Effector memory CD8-positive, alpha-beta T cell (primary cell): ENCODE data around the gene APH1A.
A peak's percentile ranks its signal among the peaks of the same experiment; 100 is the strongest.

Experiments used
- ATAC-seq: fragments of 150-1000 bp; cut with Tn5 transposase; replicated peaks from 2 replicates; pipeline ENCODE4 v1.10.0; 2021; ENCODE audit warnings: mild to moderate bottlenecking, moderate library complexity
- DNase-seq, 3 experiments: peaks; one replicate each; pipeline ENCODE4 v3.0.0; 2021
- H3K27ac Mint-ChIP-seq, 2 donors: one replicate each; pipeline ENCODE4 v1.8.0; 2022; ENCODE audit warnings: mild to moderate bottlenecking in 2 of 2, mixed read lengths in 2 of 2, moderate library complexity in 2 of 2
- H3K27me3 Mint-ChIP-seq, 2 donors: one replicate each; pipeline ENCODE4 v1.8.0; 2022; ENCODE audit warnings: mixed read lengths in 2 of 2
- H3K36me3 Mint-ChIP-seq: one replicate; pipeline ENCODE4 v1.8.0; 2022; ENCODE audit warnings: mild to moderate bottlenecking, moderate library complexity, mixed read lengths; ENCODE audit not compliant: insufficient read depth
- H3K4me1 Mint-ChIP-seq, 2 donors: one replicate each; pipeline ENCODE4 v1.8.0; 2022; ENCODE audit warnings: low read depth in 2 of 2, mixed read lengths in 2 of 2
- H3K4me3 Mint-ChIP-seq, 2 donors: one replicate each; pipeline ENCODE4 v1.8.0; 2022; ENCODE audit warnings: mild to moderate bottlenecking in 2 of 2, mixed read lengths in 2 of 2, moderate library complexity in 2 of 2
- H3K9me3 Mint-ChIP-seq, 2 donors: one replicate each; pipeline ENCODE4 v1.8.0; 2022; ENCODE audit warnings: mixed read lengths in 2 of 2

The APH1A gene

DNA sequence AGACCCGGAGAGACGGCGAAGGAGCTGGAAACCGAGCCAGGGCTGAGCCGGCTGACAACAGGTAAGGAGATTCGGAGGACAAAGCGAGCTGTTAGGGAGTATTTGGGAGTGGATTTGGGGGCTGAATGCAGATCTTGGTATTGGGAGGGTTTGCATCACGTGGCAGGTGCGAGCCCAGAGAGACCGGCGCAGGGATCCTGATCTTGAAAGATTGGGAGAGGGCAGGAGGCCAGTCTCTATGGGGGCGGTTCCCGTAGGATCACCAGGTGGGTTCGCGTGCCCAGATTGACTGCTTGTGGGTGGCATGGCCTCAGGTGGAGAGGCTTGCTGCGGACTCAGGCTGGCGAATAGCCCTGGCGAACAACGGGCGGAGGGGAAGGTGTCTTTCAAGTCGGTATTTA, 13.7 kb upstream of the APH1A start:
- Mint-ChIP-seq H3K4me1 (peaks cover 17 to 24% of the 10 kb centered on the region in 2 donors), H3K27ac (peak overlapping the region; percentile 91 to 94), H3K27me3 (no peaks in the 10 kb centered on the region), H3K36me3 (peaks cover 11% of the 10 kb centered on the region), H3K9me3 (no peaks in the 10 kb centered on the region), H3K4me3 (peak overlapping the region; percentile 74 to 85)
- no peak for DNase-seq
- no peak for ATAC-seq

GRCh38 chr1:150281758-150282557, 13.1 kb upstream of the APH1A start, which contains the start of gene CIART:
TSS of gene CIART (plus strand) at chr1:150282554. CDS start at chr1:150283268, 714 bp downstream.
- Mint-ChIP-seq H3K4me1 (peaks cover 17 to 24% of the 10 kb centered on the region in 2 donors), H3K27ac (peak within 1 kb of the TSS; percentile 91 to 94), H3K27me3 (no peaks in the 10 kb centered on the region), H3K9me3 (no peaks in the 10 kb centered on the region), H3K36me3 (peaks cover 11% of the 10 kb centered on the region), H3K4me3 (peak within 1 kb of the TSS; percentile 74 to 85)
- ATAC-seq (peak; percentile 89), DNase-seq (peak; percentile 56 to 65 (median 62))

GRCh38 chr1:150281221-150281757, 12.5 kb upstream of the APH1A start:
- DNase-seq = peak; percentile 37 to 44 (median 41)
- H3K4me3 Mint-ChIP-seq = peak overlapping the region; percentile 74 to 85
- no peaks in the 10 kb centered on the region for H3K27me3 Mint-ChIP-seq
- ATAC-seq = peak; percentile 31
- peaks cover 17 to 24% of the 10 kb centered on the region in 2 donors for H3K4me1 Mint-ChIP-seq
- H3K27ac Mint-ChIP-seq = peak overlapping the region; percentile 91 to 94
- H3K9me3 Mint-ChIP-seq = no peaks in the 10 kb centered on the region
- peaks cover 11% of the 10 kb centered on the region for H3K36me3 Mint-ChIP-seq

- Mint-ChIP-seq H3K27ac (peak overlapping the region; percentile 81 to 94), H3K9me3 (no peaks in the 10 kb centered on the region), H3K27me3 (no peaks in the 10 kb centered on the region), H3K4me1 (peaks cover 17 to 24% of the 10 kb centered on the region in 2 donors), H3K36me3 (peaks cover 12% of the 10 kb centered on the region), H3K4me3 (peak overlapping the region; percentile 48 to 74)
- no peak for DNase-seq
- no peak for ATAC-seq
These were observed 11.4 kb upstream of the APH1A start for GRCh38 chr1:150280138-150280707.

DNA sequence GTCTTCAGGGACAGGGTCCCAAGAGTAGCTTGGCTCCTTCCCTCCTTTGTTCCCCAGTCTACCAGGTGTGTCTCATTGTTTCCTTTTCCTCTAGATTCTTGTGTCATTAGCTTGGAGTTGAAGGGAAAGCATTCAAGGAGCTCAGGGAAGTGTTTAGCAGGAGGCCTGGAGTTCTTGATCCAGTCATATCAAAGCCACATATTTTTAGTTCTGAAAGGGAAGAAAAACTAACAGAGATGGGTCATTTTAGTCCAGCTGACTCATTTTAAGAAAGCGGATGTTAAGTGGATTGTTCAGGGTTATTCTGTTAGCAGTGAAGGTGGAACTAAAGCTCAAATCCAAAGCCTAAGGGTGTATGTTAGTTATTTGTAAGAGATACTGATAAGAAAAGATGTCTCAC, 4.5 kb upstream of the APH1A start:
- peaks cover 13% of the 10 kb centered on the region for H3K36me3 Mint-ChIP-seq

GRCh38 chr1:150271291-150271959, 2.6 kb upstream of the APH1A start:
- Mint-ChIP-seq H3K4me3 (no peak overlapping the region), H3K36me3 (peaks cover 22% of the 10 kb centered on the region), H3K4me1 (peaks cover 27% of the 10 kb centered on the region in 2 donors), H3K27ac (no peak overlapping the region), H3K9me3 (no peaks in the 10 kb centered on the region), H3K27me3 (no peaks in the 10 kb centered on the region)
- ATAC-seq (no peak), DNase-seq (no peak)

More for the DNA sequence above, 4.5 kb upstream of the APH1A start:
- no peak overlapping the region for H3K4me3 Mint-ChIP-seq
- no peak for DNase-seq
- H3K27ac Mint-ChIP-seq = no peak overlapping the region
- H3K9me3 Mint-ChIP-seq = no peaks in the 10 kb centered on the region
- H3K4me1 Mint-ChIP-seq = peaks cover 9 to 12% of the 10 kb centered on the region in 2 donors
- no peak for ATAC-seq
- H3K27me3 Mint-ChIP-seq = no peaks in the 10 kb centered on the region

DNA sequence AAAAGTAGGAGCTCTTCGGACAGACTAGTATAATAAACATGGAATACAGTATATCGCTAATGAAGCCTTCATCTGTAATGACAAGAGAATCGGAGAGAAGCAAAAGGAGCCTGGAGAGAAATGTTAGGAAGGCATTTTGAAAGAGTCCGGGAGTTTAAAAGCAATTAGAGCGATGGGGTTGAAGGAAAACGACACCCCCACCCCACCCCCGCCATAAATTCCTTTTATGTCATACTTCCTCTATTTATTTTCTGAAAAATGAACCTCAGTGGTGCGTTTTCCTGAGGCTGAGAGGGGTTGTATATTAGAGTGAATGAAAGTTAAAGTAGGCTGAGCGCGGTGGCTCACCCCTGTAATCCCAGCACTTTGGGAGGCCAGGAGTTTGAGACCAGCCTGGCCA, 635 bp upstream of the APH1A start:
- H3K27ac Mint-ChIP-seq = peak overlapping the region; percentile 98 to 99
- DNase-seq (no peak), ATAC-seq (no peak)
- H3K36me3 Mint-ChIP-seq = peaks cover 29% of the 10 kb centered on the region
- H3K27me3 Mint-ChIP-seq = no peaks in the 10 kb centered on the region
- no peaks in the 10 kb centered on the region for H3K9me3 Mint-ChIP-seq
- H3K4me1 Mint-ChIP-seq = peaks cover 27% of the 10 kb centered on the region in 2 donors
- H3K4me3 Mint-ChIP-seq = peak overlapping the region; percentile 97 to 98

GRCh38 chr1:150268340-150268704, 494 bp downstream of the APH1A start:
- Mint-ChIP-seq H3K9me3 (no peaks in the 10 kb centered on the region), H3K4me3 (peak overlapping the region; percentile 97 to 98), H3K36me3 (peaks cover 31% of the 10 kb centered on the region), H3K27me3 (no peaks in the 10 kb centered on the region), H3K27ac (peak overlapping the region; percentile 98 to 99), H3K4me1 (peaks cover 27% of the 10 kb centered on the region in 2 donors)
- peak; percentile 24 to 44 (median 38) for DNase-seq
- peak; percentile 68 for ATAC-seq

GRCh38 chr1:150267896-150268295, 920 bp downstream of the APH1A start:
- H3K4me1 Mint-ChIP-seq = peaks cover 27% of the 10 kb centered on the region in 2 donors
- H3K4me3 Mint-ChIP-seq = peak overlapping the region; percentile 97 to 98
- peak overlapping the region; percentile 98 to 99 for H3K27ac Mint-ChIP-seq
- peaks cover 32% of the 10 kb centered on the region for H3K36me3 Mint-ChIP-seq
- H3K27me3 Mint-ChIP-seq = no peaks in the 10 kb centered on the region
- no peak for DNase-seq
- no peak for ATAC-seq
- H3K9me3 Mint-ChIP-seq = no peaks in the 10 kb centered on the region

DNA sequence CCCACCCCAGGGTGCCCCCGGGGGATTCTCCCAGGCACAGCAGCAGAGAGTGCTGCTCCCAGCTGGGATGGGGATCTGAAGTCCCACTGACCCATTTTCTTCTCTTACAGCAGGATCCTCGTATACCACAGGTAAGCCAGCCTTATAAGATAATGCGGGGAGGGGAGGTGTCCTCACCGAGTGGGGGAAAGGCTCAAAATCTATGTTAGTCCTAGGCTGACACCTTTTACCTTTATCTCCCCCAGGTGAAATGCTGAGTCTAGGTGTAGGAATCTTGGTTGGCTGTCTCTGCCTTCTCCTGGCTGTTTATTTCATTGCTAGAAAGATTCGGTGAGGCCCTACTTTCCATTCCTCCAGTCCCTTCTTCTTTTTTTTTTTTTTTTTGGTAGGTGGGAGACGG, 5.3 kb downstream of the APH1A start:
- Mint-ChIP-seq H3K9me3 (no peaks in the 10 kb centered on the region), H3K27ac (no peak overlapping the region)

DNA sequence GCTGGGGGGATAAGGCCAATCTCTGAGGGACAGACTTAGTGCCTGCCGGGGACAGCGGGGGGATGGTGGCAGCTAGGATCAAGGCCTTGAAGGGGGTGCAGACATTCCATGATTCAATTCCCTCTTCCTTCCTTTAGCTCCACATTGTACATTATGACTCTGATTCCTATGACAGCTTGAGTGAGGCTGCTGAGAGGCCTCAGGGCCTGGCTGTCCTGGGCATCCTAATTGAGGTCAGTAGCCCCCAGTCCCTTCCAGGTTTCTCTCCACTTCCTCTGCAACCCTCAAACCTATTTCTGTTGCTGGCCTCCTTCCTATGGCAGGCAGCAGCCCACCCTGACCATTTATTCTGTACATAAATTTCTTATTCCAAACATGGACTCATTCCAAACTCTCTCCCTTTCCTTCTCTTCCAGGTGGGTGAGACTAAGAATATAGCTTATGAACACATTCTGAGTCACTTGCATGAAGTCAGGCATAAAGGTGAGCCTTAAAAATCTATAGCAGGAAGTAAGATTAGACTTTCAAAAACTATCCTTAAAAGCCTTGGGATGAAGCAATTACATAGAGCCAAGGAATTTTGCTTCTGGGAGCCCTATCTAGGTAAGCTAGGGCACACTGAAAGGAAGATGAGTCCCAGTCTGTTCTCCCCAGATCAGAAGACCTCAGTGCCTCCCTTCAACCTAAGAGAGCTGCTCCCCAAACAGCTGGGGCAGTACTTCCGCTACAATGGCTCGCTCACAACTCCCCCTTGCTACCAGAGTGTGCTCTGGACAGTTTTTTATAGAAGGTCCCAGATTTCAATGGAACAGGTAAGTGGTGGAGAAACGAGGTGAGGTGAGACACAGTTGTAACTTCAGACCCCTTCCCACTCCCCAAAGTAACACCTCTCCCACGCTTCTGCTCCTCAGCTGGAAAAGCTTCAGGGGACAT, 6.2 kb downstream of the APH1A start:
- Mint-ChIP-seq H3K4me1 (peaks cover 8 to 11% of the 10 kb centered on the region in 2 donors), H3K36me3 (peaks cover 16% of the 10 kb centered on the region)

More for the DNA sequence above, 5.3 kb downstream of the APH1A start:
- H3K4me3 Mint-ChIP-seq = no peak overlapping the region
- H3K36me3 Mint-ChIP-seq = peaks cover 25% of the 10 kb centered on the region
- DNase-seq (no peak), ATAC-seq (no peak)
- H3K4me1 Mint-ChIP-seq = peaks cover 17 to 20% of the 10 kb centered on the region in 2 donors
- H3K27me3 Mint-ChIP-seq = peaks cover 17 to 21% of the 10 kb centered on the region in 2 donors

DNA sequence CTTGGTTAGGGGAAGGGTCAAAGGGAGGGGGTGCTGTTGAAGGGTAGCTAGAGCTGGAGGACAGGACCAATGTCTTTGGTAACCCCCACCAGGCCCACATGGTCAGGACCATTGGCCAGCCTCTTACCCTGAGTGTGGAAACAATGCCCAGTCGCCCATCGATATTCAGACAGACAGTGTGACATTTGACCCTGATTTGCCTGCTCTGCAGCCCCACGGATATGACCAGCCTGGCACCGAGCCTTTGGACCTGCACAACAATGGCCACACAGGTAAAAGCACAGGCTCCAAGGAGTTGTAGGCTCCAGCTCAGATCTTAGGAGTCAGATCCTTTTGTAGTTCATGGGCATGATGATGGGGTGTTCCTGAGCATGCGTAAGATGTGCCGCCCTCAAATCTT, 7.4 kb downstream of the APH1A start:
- no peaks in the 10 kb centered on the region for H3K9me3 Mint-ChIP-seq
- H3K4me3 Mint-ChIP-seq = no peak overlapping the region
- peaks cover 39 to 43% of the 10 kb centered on the region in 2 donors for H3K27me3 Mint-ChIP-seq
- ATAC-seq (no peak), DNase-seq (no peak)
- H3K27ac Mint-ChIP-seq = no peak overlapping the region
- peaks cover 0 to 5% of the 10 kb centered on the region in 2 donors for H3K4me1 Mint-ChIP-seq
- H3K36me3 Mint-ChIP-seq = peaks cover 13% of the 10 kb centered on the region

More for the DNA sequence above, 6.2 kb downstream of the APH1A start:
- DNase-seq (no peak), ATAC-seq (no peak)
- Mint-ChIP-seq H3K27ac (peak overlapping the region; percentile 32 to 55), H3K27me3 (peaks cover 26 to 30% of the 10 kb centered on the region in 2 donors), H3K9me3 (no peaks in the 10 kb centered on the region), H3K4me3 (no peak overlapping the region)
